ENCODE results near the gene RBMS2. TPM values are rescaled to one million over a fixed set of nuclear protein-coding genes. Genes with fewer than 3 reads are reported as not detected.

Gene RBMS2
- polyA plus RNA-seq, 1 donor: 15.3 TPM

- no peak for DNase-seq (ENCODE audit: low read depth)
Measured at GRCh38 chr12:56581418-56582145, 60.0 kb downstream of the RBMS2 start.

GRCh38 chr12:56585098-56585497 lies 63.5 kb downstream of the RBMS2 start:
- DNase-seq (ENCODE audit: low read depth): no peak

GRCh38 chr12:56589783-56590182 lies 68.2 kb downstream of the RBMS2 start:
- DNase-seq (ENCODE audit: low read depth): no peak

- no peak for DNase-seq (ENCODE audit: low read depth)
Measured at GRCh38 chr12:56590237-56590830, 68.7 kb downstream of the RBMS2 start.

- no peak for DNase-seq (ENCODE audit: low read depth)
Measured at GRCh38 chr12:56591126-56591525, 69.5 kb downstream of the RBMS2 start.

- DNase-seq (ENCODE audit: low read depth): no peak
Measured at GRCh38 chr12:56591961-56592360, 70.3 kb downstream of the RBMS2 start.

GRCh38 chr12:56593909-56594621 lies 72.4 kb downstream of the RBMS2 start:
- peak; percentile 13 for DNase-seq (ENCODE audit: low read depth)

GRCh38 chr12:56596815-56597214 lies 75.2 kb downstream of the RBMS2 start:
- no peak for DNase-seq (ENCODE audit: low read depth)

GRCh38 chr12:56599041-56599440 lies 77.4 kb downstream of the RBMS2 start:
- no peak for DNase-seq (ENCODE audit: low read depth)

- no peak for DNase-seq (ENCODE audit: low read depth)
Measured at GRCh38 chr12:56599797-56600196, 78.2 kb downstream of the RBMS2 start.

- no peak for DNase-seq (ENCODE audit: low read depth)
Measured at GRCh38 chr12:56600753-56601152, 79.1 kb downstream of the RBMS2 start.

- DNase-seq (ENCODE audit: low read depth): no peak
Measured at GRCh38 chr12:56601503-56601902, 79.9 kb downstream of the RBMS2 start.

GRCh38 chr12:56602239-56602638 lies 80.6 kb downstream of the RBMS2 start:
- DNase-seq (ENCODE audit: low read depth): no peak

- DNase-seq (ENCODE audit: low read depth): no peak
Measured at GRCh38 chr12:56604355-56604754, 82.7 kb downstream of the RBMS2 start.

- DNase-seq (ENCODE audit: low read depth): no peak
Measured at GRCh38 chr12:56614627-56615026, 93.0 kb downstream of the RBMS2 start.

GRCh38 chr12:56616244-56616643 lies 94.6 kb downstream of the RBMS2 start:
- DNase-seq (ENCODE audit: low read depth): no peak

- DNase-seq (ENCODE audit: low read depth): no peak
Measured at GRCh38 chr12:56616925-56617324, 95.3 kb downstream of the RBMS2 start.

GRCh38 chr12:56622535-56622934 lies 100.9 kb downstream of the RBMS2 start:
- DNase-seq (ENCODE audit: low read depth): no peak

- DNase-seq (ENCODE audit: low read depth): no peak
Measured at GRCh38 chr12:56626701-56627100, 105.1 kb downstream of the RBMS2 start.

- DNase-seq (ENCODE audit: low read depth): no peak
Measured at GRCh38 chr12:56628671-56629458, 107.2 kb downstream of the RBMS2 start.

- DNase-seq (ENCODE audit: low read depth): no peak
Measured at GRCh38 chr12:56629459-56630179, 108.0 kb downstream of the RBMS2 start.

Measured in forelimb muscle (tissue), 1 donor.